Panc1 (cell line): ENCODE measurements around the gene MED7. TPM values are rescaled to one million over a fixed set of nuclear protein-coding genes. Genes with fewer than 3 reads are reported as not detected.

Experiments
- ATAC-seq: fragments of 200-7000 bp; cut with Tn5 transposase; 2 replicates; pipeline ENCODE4 v1.9.1; 2020; ENCODE audit warnings: mild to moderate bottlenecking, moderate library complexity
- BruUV-seq: library from RNA; stranded (reverse); fragments of 400-500 nt; replicated peaks from 2 replicates; lab custom pipeline; 2021; lab: Mats Ljungman, UMichigan
- CTCF ChIA-PET: fragments of 300-600 bp; sonication (Branson Sonifier 250); formaldehyde crosslinking; loops from one replicate; lab custom pipeline; 2022; ENCODE audit warnings: antibody characterized with exemption; lab: Charles Lee
- POLR2A ChIA-PET: fragments of 300-600 bp; sonication (Branson Sonifier 250); formaldehyde crosslinking; loops from one replicate; lab custom pipeline; 2022; ENCODE audit warnings: antibody characterized with exemption; lab: Charles Lee
- DNase-seq: peaks from one replicate; pipeline ENCODE4 v3.0.0-alpha.2; 2010; ENCODE audit warnings: low read depth, low spot score
- H3K27ac ChIP-seq: 2 replicates; pipeline ENCODE4 v1.5.1; 2011; ENCODE audit warnings: mild to moderate bottlenecking, low read length, inconsistent platforms
- H3K27me3 ChIP-seq: fragments of 200-500 bp; sonication (Bioruptor generic); 2 replicates; pipeline ENCODE4 v1.6.0; 2014; ENCODE audit warnings: low read length, inconsistent platforms; ENCODE audit not compliant: control insufficient read depth, insufficient read depth
- H3K36me3 ChIP-seq: fragments of 200-500 bp; sonication (Bioruptor generic); 2 replicates; pipeline ENCODE4 v1.5.1; 2014; ENCODE audit warnings: inconsistent platforms, mild to moderate bottlenecking, low read length, moderate library complexity; ENCODE audit not compliant: control insufficient read depth, insufficient read depth
- H3K4me1 ChIP-seq: 2 replicates; pipeline ENCODE4 v1.5.1; 2011; ENCODE audit warnings: inconsistent platforms, mild to moderate bottlenecking, low read length, moderate library complexity; ENCODE audit not compliant: control insufficient read depth, insufficient read depth
- H3K4me3 ChIP-seq, 2 experiments: 2 replicates each; pipeline ENCODE4 v1.5.1; 2011 to 2012; ENCODE audit warnings: low read depth in 2 of 2, low read length in 2 of 2, mild to moderate bottlenecking in 2 of 2, inconsistent platforms in 1 of 2, moderate library complexity in 1 of 2
- H3K9me3 ChIP-seq: fragments of 200-500 bp; sonication (Bioruptor generic); 2 replicates; pipeline ENCODE4 v1.5.1; 2014; ENCODE audit warnings: low read depth, mild to moderate bottlenecking, inconsistent platforms, low read length, moderate library complexity; ENCODE audit not compliant: control insufficient read depth, insufficient read depth
- POLR2AphosphoS5 ChIP-seq: IDR thresholded peaks from 2 replicates; pipeline ENCODE4 v1.6.1; 2012; ENCODE audit warnings: mild to moderate bottlenecking, low read depth, low read length, moderate library complexity
- SIN3A ChIP-seq: IDR thresholded peaks from 2 replicates; pipeline ENCODE4 v1.6.1; 2012; ENCODE audit warnings: low read depth, mild to moderate bottlenecking, low read length, moderate library complexity, borderline replicate concordance; ENCODE audit not compliant: insufficient read depth
- TCF7L2 ChIP-seq: IDR thresholded peaks from 2 replicates; pipeline ENCODE4 v1.6.1; 2011; ENCODE audit warnings: mild to moderate bottlenecking, low read depth, low read length, inconsistent platforms
- in situ Hi-C: cut with HindIII; loops from 2 replicates; pipeline ENCODE4 v1.10.0; 2016; ENCODE audit warnings: low sequenced_read_pairs, low pct_unique_long_range_greater_than_20kb
- intact Hi-C: fragments of 100-400 bp; cut with micrococcal nuclease; formaldehyde crosslinking; loops from one replicate; pipeline ENCODE4 v1.10.0; 2022; ENCODE audit not compliant: unreplicated experiment
- total RNA-seq: library from RNA; stranded (reverse); gene quantifications from one replicate; pipeline ENCODE4 v1.2.1, GENCODE V29; 2021; ENCODE audit not compliant: unreplicated experiment
- TF ChIP-seq, protein P1 (sequence below): fragments of 450-650 bp; IDR thresholded peaks from 2 replicates; pipeline ENCODE4 v1.5.1; 2017; ENCODE audit warnings: mild to moderate bottlenecking
- TF ChIP-seq, protein P2 (sequence below), 2 experiments: IDR thresholded peaks; 2 replicates each; pipeline ENCODE4 v1.6.1; 2011 to 2012; ENCODE audit warnings: low read depth in 2 of 2, control low read depth in 1 of 2, low read length in 1 of 2, mild to moderate bottlenecking in 1 of 2, moderate library complexity in 1 of 2; ENCODE audit not compliant: insufficient read depth in 1 of 2

MED7 gene
- total RNA-seq, 1 experiment from 2014 or later: 9.9 TPM

DNA sequence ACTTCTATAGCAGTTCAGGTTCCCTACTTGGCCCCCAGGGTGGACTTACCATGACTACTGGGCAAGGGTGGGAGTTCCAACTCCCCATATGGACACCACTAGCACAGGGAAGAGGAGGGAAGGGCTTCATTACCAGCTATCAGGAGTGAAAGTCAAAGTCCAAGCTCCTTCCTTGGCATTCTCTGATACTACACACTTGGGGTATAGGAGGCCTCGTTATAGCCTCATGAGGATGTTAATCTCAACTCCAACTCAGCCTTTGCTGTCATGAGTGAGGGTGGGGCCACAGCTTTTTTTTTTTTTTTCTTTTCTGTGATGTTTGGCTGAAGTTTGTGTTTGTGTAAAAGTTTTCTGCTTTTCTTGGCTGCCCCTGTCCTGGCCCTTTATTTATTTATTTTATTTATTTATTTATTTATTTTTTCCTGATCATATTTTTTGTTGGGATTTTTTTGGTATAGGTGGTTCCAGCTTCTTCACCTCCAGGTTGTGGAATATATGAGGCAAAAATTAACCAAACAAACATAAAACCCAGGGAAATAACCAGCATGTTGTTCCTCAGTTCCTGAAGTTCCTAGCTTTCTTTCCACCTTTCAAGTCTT lies 14.7 kb upstream of the MED7 start:
- CTCF ChIA-PET: interaction anchor here (0.7 kb wide), 1 partner anchor 9 kb away, joined by 4 read pairs; no protein-coding TSS in a partner anchor
- no peaks in the 10 kb centered on the region for H3K36me3 ChIP-seq

DNA sequence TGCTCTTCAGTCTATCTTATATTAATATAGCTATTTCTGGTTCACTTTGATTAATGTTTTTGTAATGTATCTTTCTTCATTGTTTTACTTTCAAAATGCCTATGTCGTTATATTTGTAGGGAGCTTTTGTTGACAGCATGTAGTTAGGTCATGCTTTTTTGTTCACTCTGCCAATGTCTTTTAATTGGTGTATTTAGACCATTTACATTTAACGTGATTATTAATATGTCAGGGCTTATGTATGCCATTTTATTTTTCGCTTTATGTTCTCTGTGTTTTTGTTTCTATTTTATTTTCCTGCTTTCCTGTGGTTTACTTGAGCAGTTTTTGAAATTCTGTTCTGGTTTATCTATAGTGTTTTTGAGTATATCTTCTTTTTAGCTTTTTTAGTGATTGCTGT lies 12.6 kb upstream of the MED7 start:
- no peaks in the 10 kb centered on the region; the same call in none of the 2 replicates for H3K27me3 ChIP-seq
- in situ Hi-C loops: no loop called here
- intact Hi-C loops: no loop called here

More for the DNA sequence above, 14.7 kb upstream of the MED7 start:
- Histone ChIP-seq H3K4me1 (no peaks in the 10 kb centered on the region), H3K9me3 (no peaks in the 10 kb centered on the region), H3K27me3 (no peaks in the 10 kb centered on the region; the same call in none of the 2 replicates), H3K4me3 (no peak overlapping the region), H3K27ac (no peak overlapping the region)
- TF ChIP-seq POLR2AphosphoS5 (no peak), TCF7L2 (no peak), SIN3A (no peak)
- TF ChIP-seq, protein P1, sequence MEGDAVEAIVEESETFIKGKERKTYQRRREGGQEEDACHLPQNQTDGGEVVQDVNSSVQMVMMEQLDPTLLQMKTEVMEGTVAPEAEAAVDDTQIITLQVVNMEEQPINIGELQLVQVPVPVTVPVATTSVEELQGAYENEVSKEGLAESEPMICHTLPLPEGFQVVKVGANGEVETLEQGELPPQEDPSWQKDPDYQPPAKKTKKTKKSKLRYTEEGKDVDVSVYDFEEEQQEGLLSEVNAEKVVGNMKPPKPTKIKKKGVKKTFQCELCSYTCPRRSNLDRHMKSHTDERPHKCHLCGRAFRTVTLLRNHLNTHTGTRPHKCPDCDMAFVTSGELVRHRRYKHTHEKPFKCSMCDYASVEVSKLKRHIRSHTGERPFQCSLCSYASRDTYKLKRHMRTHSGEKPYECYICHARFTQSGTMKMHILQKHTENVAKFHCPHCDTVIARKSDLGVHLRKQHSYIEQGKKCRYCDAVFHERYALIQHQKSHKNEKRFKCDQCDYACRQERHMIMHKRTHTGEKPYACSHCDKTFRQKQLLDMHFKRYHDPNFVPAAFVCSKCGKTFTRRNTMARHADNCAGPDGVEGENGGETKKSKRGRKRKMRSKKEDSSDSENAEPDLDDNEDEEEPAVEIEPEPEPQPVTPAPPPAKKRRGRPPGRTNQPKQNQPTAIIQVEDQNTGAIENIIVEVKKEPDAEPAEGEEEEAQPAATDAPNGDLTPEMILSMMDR: no peak
- TF ChIP-seq, protein P2, sequence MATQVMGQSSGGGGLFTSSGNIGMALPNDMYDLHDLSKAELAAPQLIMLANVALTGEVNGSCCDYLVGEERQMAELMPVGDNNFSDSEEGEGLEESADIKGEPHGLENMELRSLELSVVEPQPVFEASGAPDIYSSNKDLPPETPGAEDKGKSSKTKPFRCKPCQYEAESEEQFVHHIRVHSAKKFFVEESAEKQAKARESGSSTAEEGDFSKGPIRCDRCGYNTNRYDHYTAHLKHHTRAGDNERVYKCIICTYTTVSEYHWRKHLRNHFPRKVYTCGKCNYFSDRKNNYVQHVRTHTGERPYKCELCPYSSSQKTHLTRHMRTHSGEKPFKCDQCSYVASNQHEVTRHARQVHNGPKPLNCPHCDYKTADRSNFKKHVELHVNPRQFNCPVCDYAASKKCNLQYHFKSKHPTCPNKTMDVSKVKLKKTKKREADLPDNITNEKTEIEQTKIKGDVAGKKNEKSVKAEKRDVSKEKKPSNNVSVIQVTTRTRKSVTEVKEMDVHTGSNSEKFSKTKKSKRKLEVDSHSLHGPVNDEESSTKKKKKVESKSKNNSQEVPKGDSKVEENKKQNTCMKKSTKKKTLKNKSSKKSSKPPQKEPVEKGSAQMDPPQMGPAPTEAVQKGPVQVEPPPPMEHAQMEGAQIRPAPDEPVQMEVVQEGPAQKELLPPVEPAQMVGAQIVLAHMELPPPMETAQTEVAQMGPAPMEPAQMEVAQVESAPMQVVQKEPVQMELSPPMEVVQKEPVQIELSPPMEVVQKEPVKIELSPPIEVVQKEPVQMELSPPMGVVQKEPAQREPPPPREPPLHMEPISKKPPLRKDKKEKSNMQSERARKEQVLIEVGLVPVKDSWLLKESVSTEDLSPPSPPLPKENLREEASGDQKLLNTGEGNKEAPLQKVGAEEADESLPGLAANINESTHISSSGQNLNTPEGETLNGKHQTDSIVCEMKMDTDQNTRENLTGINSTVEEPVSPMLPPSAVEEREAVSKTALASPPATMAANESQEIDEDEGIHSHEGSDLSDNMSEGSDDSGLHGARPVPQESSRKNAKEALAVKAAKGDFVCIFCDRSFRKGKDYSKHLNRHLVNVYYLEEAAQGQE (IDR thresholded peaks at IDR 0.05; ENCODE audit: insufficient read depth in 1 of 2, low read depth in 2 of 2, low read length in 1 of 2): no peak
- ATAC-seq (no peak), DNase-seq (no peak)
- POLR2A ChIA-PET: no interaction called here
- in situ Hi-C loops (no loop called here), intact Hi-C loops (no loop called here)
- BruUV-seq: no TSS peak

More for the DNA sequence above, 12.6 kb upstream of the MED7 start:
- Histone ChIP-seq H3K9me3 (no peaks in the 10 kb centered on the region), H3K4me1 (no peaks in the 10 kb centered on the region), H3K4me3 (no peak overlapping the region), H3K27ac (no peak overlapping the region), H3K36me3 (no peaks in the 10 kb centered on the region)
- DNase-seq (no peak), ATAC-seq (no peak)
- ChIA-PET POLR2A (no interaction called here), CTCF (no interaction called here)
- no TSS peak for BruUV-seq
- TF ChIP-seq, protein P2 (IDR thresholded peaks at IDR 0.05; ENCODE audit: insufficient read depth in 1 of 2, low read depth in 2 of 2, low read length in 1 of 2): no peak
- TF ChIP-seq, protein P1: no peak
- TF ChIP-seq POLR2AphosphoS5 (no peak), SIN3A (no peak), TCF7L2 (no peak)
